K562 (cell line): ENCODE data around the gene WIPF2.

ENCODE experiments used
- BRCA1 ChIP-seq, 2 experiments: fragments of 450-650 bp in 1 of 2; sonication (generic) in 1 of 2; formaldehyde crosslinking in 1 of 2; IDR thresholded peaks; 2 replicates each; pipeline versions ENCODE4 v1.5.0 to v1.6.1; 2017 to 2020; ENCODE audit warnings: mild to moderate bottlenecking in 1 of 2, missing genetic modification reagents in 1 of 2
- EZH2 ChIP-seq: IDR thresholded peaks from 2 replicates; pipeline ENCODE4 v1.6.1; 2012; ENCODE audit warnings: low read depth, mild to moderate bottlenecking, inconsistent platforms, low read length, borderline replicate concordance
- FOXA3 ChIP-seq, 2 experiments: fragments of 450-650 bp in 1 of 2; sonication (generic) in 1 of 2; formaldehyde crosslinking; IDR thresholded peaks in 1 of 2; conservative IDR thresholded peaks in 1 of 2; 2 replicates each; pipeline versions ENCODE4 v1.4.0 to v1.8.0; 2020 to 2022; ENCODE audit warnings: mild to moderate bottlenecking in 2 of 2, missing genetic modification reagents in 1 of 2
- FOXP1 ChIP-seq: sonication (generic); formaldehyde crosslinking; IDR thresholded peaks from 2 replicates; pipeline ENCODE4 v1.8.0; 2022; ENCODE audit warnings: mild to moderate bottlenecking, missing genetic modification reagents
- HDAC3 ChIP-seq: fragments of 450-650 bp; IDR thresholded peaks from 2 replicates; pipeline ENCODE4 v1.6.1; 2018; ENCODE audit warnings: borderline replicate concordance, mild to moderate bottlenecking, moderate library complexity; ENCODE audit not compliant: partially characterized antibody
- NONO ChIP-seq, 2 experiments: fragments of 200-400 bp in 1 of 2; fragments of 450-650 bp in 1 of 2; formaldehyde crosslinking in 1 of 2; IDR thresholded peaks; 2 replicates each; pipeline ENCODE4 v1.6.1; 2017; ENCODE audit warnings: low read depth in 2 of 2, mild to moderate bottlenecking in 2 of 2, moderate library complexity in 2 of 2, low read length in 1 of 2
- NR1H2 ChIP-seq: sonication (generic); formaldehyde crosslinking; IDR thresholded peaks from 2 replicates; pipeline ENCODE4 v1.4.0; 2020; ENCODE audit warnings: mild to moderate bottlenecking, missing genetic modification reagents
- TAF15 ChIP-seq: fragments of 200-400 bp; formaldehyde crosslinking; IDR thresholded peaks from 2 replicates; pipeline ENCODE4 v1.6.1; 2017; ENCODE audit warnings: mild to moderate bottlenecking, low read depth, low read length, moderate library complexity
- TARDBP ChIP-seq: fragments of 450-650 bp; IDR thresholded peaks from 2 replicates; pipeline ENCODE4 v1.6.1; 2016
- ZNF589 ChIP-seq: fragments of 200-800 bp; sonication (Bioruptor generic); IDR thresholded peaks from 2 replicates; pipeline ENCODE4 v1.6.1; 2016; ENCODE audit warnings: low read depth, missing genetic modification characterization, missing compliant biosample characterization
- ZZZ3 ChIP-seq: fragments of 450-650 bp; IDR thresholded peaks from 2 replicates; pipeline ENCODE4 v1.6.1; 2016; ENCODE audit warnings: antibody characterized with exemption, mild to moderate bottlenecking, moderate library complexity
- TF ChIP-seq, protein P1 (sequence below), 3 experiments: IDR thresholded peaks in 2 of 3; conservative IDR thresholded peaks in 1 of 3; 2 replicates each; pipeline ENCODE4 v1.5.1; 2011 to 2012; ENCODE audit warnings: low read length in 3 of 3, mild to moderate bottlenecking in 3 of 3, control low read depth in 2 of 3, improper control_type of control experiment in 1 of 3, inconsistent platforms in 1 of 3, low read depth in 1 of 3, mixed read lengths in 1 of 3, moderate library complexity in 1 of 3; ENCODE audit not compliant: insufficient read depth in 2 of 3
- TF ChIP-seq, protein P2 (sequence below): sonication (generic); formaldehyde crosslinking; IDR thresholded peaks from 2 replicates; pipeline ENCODE4 v1.8.1; 2022; ENCODE audit warnings: missing genetic modification reagents

DNA sequence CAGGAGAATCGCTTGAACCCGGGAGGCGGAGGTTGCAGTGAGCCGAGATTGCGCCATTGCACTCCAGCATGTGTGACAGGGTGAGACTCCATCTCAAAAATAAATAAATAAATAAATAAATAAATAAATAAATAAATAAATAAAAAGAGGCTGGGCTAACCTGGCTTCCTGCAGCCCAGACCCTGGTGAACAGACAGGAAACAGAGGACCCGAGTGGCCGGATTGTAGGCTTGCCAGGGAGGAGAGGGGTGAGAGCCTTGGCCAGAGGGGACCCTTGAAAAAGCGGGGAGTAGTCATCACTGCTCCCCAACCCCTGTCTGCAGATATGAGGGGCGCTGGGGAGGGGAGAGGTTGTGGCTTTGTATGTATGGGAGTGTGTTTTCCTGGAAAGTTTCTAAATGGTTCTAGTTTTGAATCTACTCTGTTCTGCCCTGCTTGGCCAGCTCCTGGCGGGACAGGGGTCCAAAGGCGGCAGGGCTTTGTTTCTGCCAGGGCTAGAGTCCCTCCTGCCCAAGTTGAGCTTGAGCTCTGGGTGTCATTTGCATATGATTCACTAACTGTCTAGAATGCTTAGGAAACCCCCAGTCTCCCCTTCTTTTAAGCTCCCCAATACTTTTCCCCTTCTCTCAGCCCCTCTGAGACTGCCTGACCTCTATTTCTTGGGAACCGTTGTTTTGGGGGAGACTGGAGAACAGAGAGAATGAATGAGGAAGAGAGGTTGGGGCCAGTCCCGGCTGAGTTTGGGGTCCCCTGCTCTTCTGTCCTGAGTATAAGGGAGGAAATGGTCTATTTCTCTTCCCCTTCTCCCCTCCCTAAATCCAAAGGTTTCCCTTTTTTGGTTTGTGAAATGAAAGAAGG is 106.3 kb downstream of the WIPF2 start:
- TF ChIP-seq, protein P1, sequence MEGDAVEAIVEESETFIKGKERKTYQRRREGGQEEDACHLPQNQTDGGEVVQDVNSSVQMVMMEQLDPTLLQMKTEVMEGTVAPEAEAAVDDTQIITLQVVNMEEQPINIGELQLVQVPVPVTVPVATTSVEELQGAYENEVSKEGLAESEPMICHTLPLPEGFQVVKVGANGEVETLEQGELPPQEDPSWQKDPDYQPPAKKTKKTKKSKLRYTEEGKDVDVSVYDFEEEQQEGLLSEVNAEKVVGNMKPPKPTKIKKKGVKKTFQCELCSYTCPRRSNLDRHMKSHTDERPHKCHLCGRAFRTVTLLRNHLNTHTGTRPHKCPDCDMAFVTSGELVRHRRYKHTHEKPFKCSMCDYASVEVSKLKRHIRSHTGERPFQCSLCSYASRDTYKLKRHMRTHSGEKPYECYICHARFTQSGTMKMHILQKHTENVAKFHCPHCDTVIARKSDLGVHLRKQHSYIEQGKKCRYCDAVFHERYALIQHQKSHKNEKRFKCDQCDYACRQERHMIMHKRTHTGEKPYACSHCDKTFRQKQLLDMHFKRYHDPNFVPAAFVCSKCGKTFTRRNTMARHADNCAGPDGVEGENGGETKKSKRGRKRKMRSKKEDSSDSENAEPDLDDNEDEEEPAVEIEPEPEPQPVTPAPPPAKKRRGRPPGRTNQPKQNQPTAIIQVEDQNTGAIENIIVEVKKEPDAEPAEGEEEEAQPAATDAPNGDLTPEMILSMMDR (IDR thresholded peaks at IDR 0.05 in 2 of 3, conservative IDR thresholded peaks at IDR 0.05 in 1 of 3; ENCODE audit: insufficient read depth in 2 of 3, low read depth in 1 of 3, low read length in 3 of 3) = no peak
- TF ChIP-seq BRCA1 (IDR thresholded peaks at IDR 0.05) (no peak), BRCA1 (CRISPR knock-in tag; IDR thresholded peaks at IDR 0.05) (no peak), HDAC3 (no peak), NONO (IDR thresholded peaks at IDR 0.05; ENCODE audit: low read depth in 2 of 2, low read length in 1 of 2) (no peak), EZH2 (no peak), ZNF589 (no peak), FOXA3 (CRISPR knock-in tag; conservative IDR thresholded peaks at IDR 0.05 in 1 of 2, IDR thresholded peaks at IDR 0.05 in 1 of 2) (no peak), TAF15 (no peak), ZZZ3 (no peak), NR1H2 (CRISPR knock-in tag) (no peak), FOXP1 (CRISPR knock-in tag) (no peak), TARDBP (no peak)
- TF ChIP-seq, protein P2, sequence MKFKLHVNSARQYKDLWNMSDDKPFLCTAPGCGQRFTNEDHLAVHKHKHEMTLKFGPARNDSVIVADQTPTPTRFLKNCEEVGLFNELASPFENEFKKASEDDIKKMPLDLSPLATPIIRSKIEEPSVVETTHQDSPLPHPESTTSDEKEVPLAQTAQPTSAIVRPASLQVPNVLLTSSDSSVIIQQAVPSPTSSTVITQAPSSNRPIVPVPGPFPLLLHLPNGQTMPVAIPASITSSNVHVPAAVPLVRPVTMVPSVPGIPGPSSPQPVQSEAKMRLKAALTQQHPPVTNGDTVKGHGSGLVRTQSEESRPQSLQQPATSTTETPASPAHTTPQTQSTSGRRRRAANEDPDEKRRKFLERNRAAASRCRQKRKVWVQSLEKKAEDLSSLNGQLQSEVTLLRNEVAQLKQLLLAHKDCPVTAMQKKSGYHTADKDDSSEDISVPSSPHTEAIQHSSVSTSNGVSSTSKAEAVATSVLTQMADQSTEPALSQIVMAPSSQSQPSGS (CRISPR knock-in tag) = no peak
